ENCODE measurements around the gene PLAGL2.

PLAGL2 gene

GRCh38 chr20:32240205-32240604, 32.7 kb upstream of the PLAGL2 start:
- no peak overlapping the region for H3K4me3 ChIP-seq (ENCODE audit: insufficient read depth, low read depth, low read length, poor library complexity, severe bottlenecking)
- no peaks in the 10 kb centered on the region for H3K4me1 ChIP-seq (ENCODE audit: control insufficient read depth, insufficient read depth, low read length, poor library complexity, severe bottlenecking)
- H3K9me3 ChIP-seq (ENCODE audit: control insufficient read depth, low read length): no peaks in the 10 kb centered on the region
- DNase-seq: no peak
- H3K27ac ChIP-seq (ENCODE audit: insufficient read depth, low read length, poor library complexity, severe bottlenecking): no peak overlapping the region
- H3K27me3 ChIP-seq (replicated peaks; ENCODE audit: control insufficient read depth, insufficient read depth, low read length, poor library complexity, severe bottlenecking): no peaks in the 10 kb centered on the region
- H3K36me3 ChIP-seq (ENCODE audit: control insufficient read depth, insufficient read depth, low read length): peaks cover 7% of the 10 kb centered on the region

GRCh38 chr20:32238483-32239425, 31.2 kb upstream of the PLAGL2 start:
- no peak overlapping the region for H3K4me3 ChIP-seq (ENCODE audit: insufficient read depth, low read depth, low read length, poor library complexity, severe bottlenecking)
- no peak for DNase-seq
- no peaks in the 10 kb centered on the region for H3K4me1 ChIP-seq (ENCODE audit: control insufficient read depth, insufficient read depth, low read length, poor library complexity, severe bottlenecking)

GRCh38 chr20:32237419-32237818, 29.9 kb upstream of the PLAGL2 start:
- no peak for DNase-seq
- H3K4me1 ChIP-seq (ENCODE audit: control insufficient read depth, insufficient read depth, low read length, poor library complexity, severe bottlenecking): peaks cover 7% of the 10 kb centered on the region
- no peaks in the 10 kb centered on the region for H3K27me3 ChIP-seq (replicated peaks; ENCODE audit: control insufficient read depth, insufficient read depth, low read length, poor library complexity, severe bottlenecking)
- no peak overlapping the region for H3K4me3 ChIP-seq (ENCODE audit: insufficient read depth, low read depth, low read length, poor library complexity, severe bottlenecking)
- H3K27ac ChIP-seq (ENCODE audit: insufficient read depth, low read length, poor library complexity, severe bottlenecking): no peak overlapping the region
- H3K36me3 ChIP-seq (ENCODE audit: control insufficient read depth, insufficient read depth, low read length): peaks cover 28% of the 10 kb centered on the region
- no peaks in the 10 kb centered on the region for H3K9me3 ChIP-seq (ENCODE audit: control insufficient read depth, low read length)

More at GRCh38 chr20:32238483-32239425, 31.2 kb upstream of the PLAGL2 start:
- no peaks in the 10 kb centered on the region for H3K27me3 ChIP-seq (replicated peaks; ENCODE audit: control insufficient read depth, insufficient read depth, low read length, poor library complexity, severe bottlenecking)
- H3K36me3 ChIP-seq (ENCODE audit: control insufficient read depth, insufficient read depth, low read length): peaks cover 19% of the 10 kb centered on the region
- H3K9me3 ChIP-seq (ENCODE audit: control insufficient read depth, low read length): no peaks in the 10 kb centered on the region
- H3K27ac ChIP-seq (ENCODE audit: insufficient read depth, low read length, poor library complexity, severe bottlenecking): no peak overlapping the region

- Histone ChIP-seq H3K36me3 (ENCODE audit: control insufficient read depth, insufficient read depth, low read length) (peaks cover 28% of the 10 kb centered on the region), H3K4me1 (ENCODE audit: control insufficient read depth, insufficient read depth, low read length, poor library complexity, severe bottlenecking) (peaks cover 13% of the 10 kb centered on the region)
Measured at GRCh38 chr20:32236819-32237218, 29.3 kb upstream of the PLAGL2 start.

GRCh38 chr20:32236048-32236533, 28.5 kb upstream of the PLAGL2 start:
- Histone ChIP-seq H3K27me3 (replicated peaks; ENCODE audit: control insufficient read depth, insufficient read depth, low read length, poor library complexity, severe bottlenecking) (no peaks in the 10 kb centered on the region), H3K4me3 (ENCODE audit: insufficient read depth, low read depth, low read length, poor library complexity, severe bottlenecking) (no peak overlapping the region), H3K27ac (ENCODE audit: insufficient read depth, low read length, poor library complexity, severe bottlenecking) (no peak overlapping the region), H3K9me3 (ENCODE audit: control insufficient read depth, low read length) (no peaks in the 10 kb centered on the region), H3K36me3 (ENCODE audit: control insufficient read depth, insufficient read depth, low read length) (peaks cover 28% of the 10 kb centered on the region), H3K4me1 (ENCODE audit: control insufficient read depth, insufficient read depth, low read length, poor library complexity, severe bottlenecking) (peaks cover 15% of the 10 kb centered on the region)
- no peak for DNase-seq

More at GRCh38 chr20:32236819-32237218, 29.3 kb upstream of the PLAGL2 start:
- no peak for DNase-seq
- Histone ChIP-seq H3K27ac (ENCODE audit: insufficient read depth, low read length, poor library complexity, severe bottlenecking) (no peak overlapping the region), H3K4me3 (ENCODE audit: insufficient read depth, low read depth, low read length, poor library complexity, severe bottlenecking) (no peak overlapping the region), H3K9me3 (ENCODE audit: control insufficient read depth, low read length) (no peaks in the 10 kb centered on the region), H3K27me3 (replicated peaks; ENCODE audit: control insufficient read depth, insufficient read depth, low read length, poor library complexity, severe bottlenecking) (no peaks in the 10 kb centered on the region)

GRCh38 chr20:32235331-32236047, 27.9 kb upstream of the PLAGL2 start:
- Histone ChIP-seq H3K4me1 (ENCODE audit: control insufficient read depth, insufficient read depth, low read length, poor library complexity, severe bottlenecking) (peaks cover 15% of the 10 kb centered on the region), H3K27me3 (replicated peaks; ENCODE audit: control insufficient read depth, insufficient read depth, low read length, poor library complexity, severe bottlenecking) (no peaks in the 10 kb centered on the region), H3K27ac (ENCODE audit: insufficient read depth, low read length, poor library complexity, severe bottlenecking) (no peak overlapping the region), H3K4me3 (ENCODE audit: insufficient read depth, low read depth, low read length, poor library complexity, severe bottlenecking) (no peak overlapping the region), H3K9me3 (ENCODE audit: control insufficient read depth, low read length) (no peaks in the 10 kb centered on the region), H3K36me3 (ENCODE audit: control insufficient read depth, insufficient read depth, low read length) (peaks cover 28% of the 10 kb centered on the region)
- DNase-seq: no peak

- Histone ChIP-seq H3K9me3 (ENCODE audit: control insufficient read depth, low read length) (no peaks in the 10 kb centered on the region), H3K4me1 (ENCODE audit: control insufficient read depth, insufficient read depth, low read length, poor library complexity, severe bottlenecking) (peaks cover 15% of the 10 kb centered on the region), H3K36me3 (ENCODE audit: control insufficient read depth, insufficient read depth, low read length) (peaks cover 28% of the 10 kb centered on the region), H3K27me3 (replicated peaks; ENCODE audit: control insufficient read depth, insufficient read depth, low read length, poor library complexity, severe bottlenecking) (no peaks in the 10 kb centered on the region), H3K27ac (ENCODE audit: insufficient read depth, low read length, poor library complexity, severe bottlenecking) (peak overlapping the region; percentile 30), H3K4me3 (ENCODE audit: insufficient read depth, low read depth, low read length, poor library complexity, severe bottlenecking) (no peak overlapping the region)
- no peak for DNase-seq
Measured at GRCh38 chr20:32234135-32234808, 26.7 kb upstream of the PLAGL2 start.

GRCh38 chr20:32233286-32233685, 25.7 kb upstream of the PLAGL2 start:
- Histone ChIP-seq H3K9me3 (ENCODE audit: control insufficient read depth, low read length) (no peaks in the 10 kb centered on the region), H3K36me3 (ENCODE audit: control insufficient read depth, insufficient read depth, low read length) (peaks cover 33% of the 10 kb centered on the region), H3K4me1 (ENCODE audit: control insufficient read depth, insufficient read depth, low read length, poor library complexity, severe bottlenecking) (peaks cover 15% of the 10 kb centered on the region), H3K27ac (ENCODE audit: insufficient read depth, low read length, poor library complexity, severe bottlenecking) (peak overlapping the region; percentile 59), H3K27me3 (replicated peaks; ENCODE audit: control insufficient read depth, insufficient read depth, low read length, poor library complexity, severe bottlenecking) (no peaks in the 10 kb centered on the region), H3K4me3 (ENCODE audit: insufficient read depth, low read depth, low read length, poor library complexity, severe bottlenecking) (no peak overlapping the region)
- no peak for DNase-seq

- Histone ChIP-seq H3K4me3 (ENCODE audit: insufficient read depth, low read depth, low read length, poor library complexity, severe bottlenecking) (no peak overlapping the region), H3K27ac (ENCODE audit: insufficient read depth, low read length, poor library complexity, severe bottlenecking) (peak overlapping the region; percentile 59), H3K4me1 (ENCODE audit: control insufficient read depth, insufficient read depth, low read length, poor library complexity, severe bottlenecking) (peaks cover 15% of the 10 kb centered on the region), H3K9me3 (ENCODE audit: control insufficient read depth, low read length) (no peaks in the 10 kb centered on the region), H3K27me3 (replicated peaks; ENCODE audit: control insufficient read depth, insufficient read depth, low read length, poor library complexity, severe bottlenecking) (no peaks in the 10 kb centered on the region), H3K36me3 (ENCODE audit: control insufficient read depth, insufficient read depth, low read length) (peaks cover 34% of the 10 kb centered on the region)
- DNase-seq: no peak
Measured at GRCh38 chr20:32232326-32232886, 24.9 kb upstream of the PLAGL2 start.

All from effector memory CD4-positive, alpha-beta T cell (primary cell).